Activated naive CD8-positive, alpha-beta T cell treated with anti-CD3 and anti-CD28 coated beads for 36 hours (primary cell): ENCODE results near the gene GIT1. TPM values are rescaled to one million over a fixed set of nuclear protein-coding genes. Genes with fewer than 3 reads are reported as not detected.
"Not testable (repeated sequence)": the region's sequence is repeated elsewhere in the genome, so short reads cannot be mapped to it uniquely, and the experiment has no call there.

ENCODE experiments used
- DNase-seq: peaks from one replicate; pipeline ENCODE4 v3.0.0; 2021
- H3K27ac Mint-ChIP-seq: one replicate; pipeline ENCODE4 v1.8.0; 2022; ENCODE audit warnings: mild to moderate bottlenecking, moderate library complexity, mixed read lengths
- H3K27me3 Mint-ChIP-seq: one replicate; pipeline ENCODE4 v1.8.0; 2022; ENCODE audit warnings: mild to moderate bottlenecking, mixed read lengths
- H3K36me3 Mint-ChIP-seq: one replicate; pipeline ENCODE4 v1.8.0; 2021; ENCODE audit warnings: mild to moderate bottlenecking, mixed read lengths
- H3K4me1 Mint-ChIP-seq: one replicate; pipeline ENCODE4 v1.8.0; 2021; ENCODE audit warnings: mixed read lengths
- H3K4me3 Mint-ChIP-seq: one replicate; pipeline ENCODE4 v1.8.0; 2022; ENCODE audit warnings: mild to moderate bottlenecking, moderate library complexity, mixed read lengths
- H3K9me3 Mint-ChIP-seq: one replicate; pipeline ENCODE4 v1.8.0; 2022; ENCODE audit warnings: mixed read lengths
- total RNA-seq, 2 experiments: library from RNA; stranded (reverse); gene quantifications; one replicate each; pipeline ENCODE4 v1.2.3, GENCODE V29; 2021

Gene GIT1
- total RNA-seq, 2 experiments from 2014 or later = 63.5 to 63.7 TPM

DNA sequence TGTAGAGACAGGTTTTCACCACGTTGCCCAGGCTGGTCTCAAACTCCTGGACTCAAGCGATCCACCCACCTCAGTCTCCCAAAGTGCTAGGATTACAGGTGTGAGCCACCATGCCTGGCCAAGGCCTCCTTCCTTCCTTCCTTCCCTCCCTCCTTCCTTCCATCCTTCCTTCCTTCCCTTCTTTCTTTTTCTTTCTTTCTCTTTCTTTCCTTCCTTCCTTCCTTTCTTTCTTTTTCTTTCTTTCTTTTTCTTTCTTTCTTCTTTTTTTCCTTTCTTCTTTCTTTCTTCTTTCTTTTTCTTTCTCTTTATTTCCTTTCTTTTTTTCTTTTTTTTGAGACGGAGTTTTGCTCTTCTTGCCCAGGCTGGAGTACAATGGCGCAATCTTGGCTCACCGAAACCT lies 31.3 kb downstream of the GIT1 start:
- H3K36me3 Mint-ChIP-seq, H3K9me3 Mint-ChIP-seq, DNase-seq, H3K27me3 Mint-ChIP-seq, H3K4me3 Mint-ChIP-seq, H3K27ac Mint-ChIP-seq: not testable (repeated sequence)
- H3K4me1 Mint-ChIP-seq = peaks cover 11% of the 10 kb centered on the region

DNA sequence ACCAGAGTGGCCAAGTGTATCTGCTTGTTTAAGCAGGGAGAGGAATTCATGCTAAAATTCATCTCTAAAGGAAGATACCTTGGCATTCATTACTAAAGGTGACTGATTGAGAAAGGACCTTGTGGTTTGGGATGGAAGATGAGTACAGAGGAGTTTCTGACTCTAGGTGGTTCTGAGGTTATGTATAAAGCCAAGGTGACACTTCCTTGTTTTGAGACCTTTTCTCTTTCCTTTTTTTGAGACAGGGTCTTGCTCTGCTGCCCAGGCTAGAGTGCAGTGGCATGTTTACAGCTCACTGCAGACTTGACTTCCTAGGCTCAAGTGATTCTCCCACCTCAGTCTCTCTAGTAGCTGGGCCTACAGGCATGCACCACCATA lies 31.7 kb downstream of the GIT1 start:
- peaks cover 9% of the 10 kb centered on the region for H3K36me3 Mint-ChIP-seq
- peaks cover 3% of the 10 kb centered on the region for H3K27me3 Mint-ChIP-seq
- H3K9me3 Mint-ChIP-seq = no peaks in the 10 kb centered on the region
- peaks cover 11% of the 10 kb centered on the region for H3K4me1 Mint-ChIP-seq
- H3K4me3 Mint-ChIP-seq = no peak overlapping the region
- H3K27ac Mint-ChIP-seq = no peak overlapping the region
- DNase-seq = no peak

DNA sequence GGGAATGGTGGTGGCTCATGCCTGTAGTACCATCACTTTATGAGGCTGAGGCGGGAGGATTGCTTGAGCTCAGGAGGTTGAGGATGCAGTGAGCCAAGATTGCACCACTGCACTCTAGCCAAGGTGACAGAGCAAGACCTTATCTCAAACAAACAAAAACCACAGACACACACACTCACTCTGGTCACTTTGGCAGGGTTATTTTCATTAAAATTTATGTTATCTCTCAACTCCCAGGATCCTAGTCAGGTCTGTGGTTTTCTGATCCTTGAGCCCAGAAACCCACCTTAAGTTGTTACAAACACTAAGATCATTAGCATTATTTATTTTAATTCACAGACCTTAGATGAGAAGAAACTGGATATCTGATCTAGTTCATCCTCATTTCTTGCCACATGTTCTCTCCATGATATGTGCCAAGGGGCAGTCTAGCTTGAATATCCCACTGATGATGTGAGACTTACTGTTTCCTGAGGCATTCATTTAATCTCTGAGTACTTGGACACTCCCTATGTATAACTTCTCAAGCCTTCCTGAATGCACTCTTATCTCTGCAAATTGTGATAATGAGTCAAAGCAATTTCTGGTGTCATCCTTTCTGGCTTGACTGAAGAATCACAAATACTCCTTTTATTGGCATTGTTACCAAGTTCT lies 32.2 kb downstream of the GIT1 start:
- Mint-ChIP-seq H3K36me3 (peaks cover 9% of the 10 kb centered on the region), H3K9me3 (no peaks in the 10 kb centered on the region), H3K4me3 (no peak overlapping the region), H3K27me3 (peaks cover 3% of the 10 kb centered on the region), H3K27ac (no peak overlapping the region), H3K4me1 (peaks cover 11% of the 10 kb centered on the region)
- no peak for DNase-seq

DNA sequence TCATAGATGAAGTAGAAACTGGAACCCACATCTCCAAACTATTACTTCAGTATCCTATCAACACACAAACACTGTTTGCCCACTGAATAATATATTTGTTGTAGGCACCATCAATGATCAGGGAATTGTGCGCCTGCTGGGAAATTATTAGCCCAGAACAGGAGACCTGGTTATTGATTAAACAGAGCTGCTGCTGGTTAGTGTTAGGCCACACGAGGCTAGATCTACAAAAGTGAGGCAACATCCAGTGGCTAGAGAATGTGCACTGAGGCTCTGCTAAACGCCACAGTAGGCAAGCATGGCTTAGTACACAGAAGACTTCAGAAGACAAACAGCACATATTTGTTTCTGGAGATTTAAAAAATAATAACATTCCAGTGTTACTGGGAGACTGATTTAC lies 33.6 kb downstream of the GIT1 start:
- DNase-seq = no peak
- H3K9me3 Mint-ChIP-seq = no peaks in the 10 kb centered on the region
- peaks cover 4% of the 10 kb centered on the region for H3K36me3 Mint-ChIP-seq
- H3K27ac Mint-ChIP-seq = no peak overlapping the region
- peaks cover 8% of the 10 kb centered on the region for H3K4me1 Mint-ChIP-seq
- H3K27me3 Mint-ChIP-seq = peaks cover 3% of the 10 kb centered on the region
- H3K4me3 Mint-ChIP-seq = no peak overlapping the region

DNA sequence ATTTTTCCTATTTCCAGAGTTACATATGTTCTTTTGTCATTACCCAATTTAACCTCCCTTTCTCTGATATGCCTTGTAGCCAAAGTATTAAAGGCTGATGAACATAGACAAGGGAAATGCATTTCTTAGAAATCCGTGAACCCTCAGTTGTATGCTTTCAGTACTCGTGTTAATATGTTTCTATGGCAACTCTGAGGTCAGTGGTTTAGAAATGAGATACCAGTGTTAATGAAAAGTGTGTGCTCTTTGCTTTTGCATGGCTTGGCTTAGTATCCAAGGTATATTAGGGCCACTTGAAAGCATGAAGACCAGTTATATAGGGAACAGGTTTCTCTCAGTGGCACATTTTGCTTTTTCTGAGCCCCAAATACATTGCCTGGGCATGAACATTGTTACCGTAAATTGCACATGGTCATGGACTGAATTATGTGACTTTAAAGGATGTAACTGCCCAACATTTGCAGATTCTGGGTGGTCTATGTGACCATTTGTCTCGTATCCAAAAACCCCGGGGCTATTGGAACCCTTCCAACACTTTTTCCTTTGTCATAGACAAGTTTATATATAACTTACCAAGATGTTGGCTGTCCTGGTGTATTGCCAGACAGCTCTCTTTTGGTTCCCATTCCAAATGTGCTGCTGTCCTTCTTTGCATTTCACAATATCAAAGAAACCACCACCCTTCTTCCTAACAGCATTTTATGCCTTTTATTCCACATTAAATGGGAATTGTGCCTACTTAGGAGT lies 40.1 kb downstream of the GIT1 start:
- no peak for DNase-seq
- no peak overlapping the region for H3K4me3 Mint-ChIP-seq
- H3K4me1 Mint-ChIP-seq = peaks cover 6% of the 10 kb centered on the region

DNA sequence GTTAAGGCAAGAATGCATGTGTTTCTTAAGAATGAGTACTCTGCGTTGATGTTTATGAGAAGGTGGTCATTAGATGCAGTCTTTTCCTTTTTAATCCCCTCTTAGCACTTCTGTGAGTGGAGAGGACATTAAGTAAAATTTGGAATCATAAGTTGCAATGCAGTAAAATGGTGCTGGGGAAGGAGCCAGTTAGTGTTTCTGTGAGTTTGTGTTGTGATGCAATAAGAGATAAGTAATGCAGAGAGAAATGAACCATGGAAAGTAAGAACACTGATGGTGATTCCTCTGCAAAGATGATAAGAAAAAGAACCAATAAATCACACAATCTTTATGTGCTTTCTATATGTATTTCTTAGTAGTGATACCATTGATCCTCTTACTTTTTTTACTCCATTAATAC lies 42.6 kb downstream of the GIT1 start:
- no peaks in the 10 kb centered on the region for H3K27me3 Mint-ChIP-seq

More for the DNA sequence above, 40.1 kb downstream of the GIT1 start:
- H3K27me3 Mint-ChIP-seq = no peaks in the 10 kb centered on the region
- no peaks in the 10 kb centered on the region for H3K36me3 Mint-ChIP-seq
- H3K27ac Mint-ChIP-seq = no peak overlapping the region
- H3K9me3 Mint-ChIP-seq = no peaks in the 10 kb centered on the region

DNA sequence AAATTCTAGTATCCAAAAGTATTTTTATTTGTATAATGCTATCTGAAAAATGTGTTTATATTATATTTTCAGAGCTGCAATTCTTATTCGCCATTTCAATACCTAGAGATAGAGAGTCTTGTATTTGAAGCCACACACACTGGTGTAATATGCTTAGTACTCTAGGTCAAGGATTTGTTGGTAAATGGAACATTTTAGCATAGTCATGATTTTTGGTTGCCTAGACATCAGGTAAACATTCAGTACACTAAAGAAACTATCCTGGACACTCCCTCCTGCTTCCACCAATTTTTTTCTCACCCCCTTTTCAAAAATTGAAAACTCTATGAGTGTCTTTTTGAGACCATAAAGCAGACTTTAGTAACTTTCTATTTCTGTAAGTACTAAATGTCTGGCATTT lies 43.4 kb downstream of the GIT1 start:
- peaks cover 6% of the 10 kb centered on the region for H3K4me1 Mint-ChIP-seq
- no peak overlapping the region for H3K4me3 Mint-ChIP-seq
- no peaks in the 10 kb centered on the region for H3K9me3 Mint-ChIP-seq
- no peak for DNase-seq
- H3K27me3 Mint-ChIP-seq = no peaks in the 10 kb centered on the region
- peaks cover 4% of the 10 kb centered on the region for H3K36me3 Mint-ChIP-seq
- no peak overlapping the region for H3K27ac Mint-ChIP-seq

More for the DNA sequence above, 42.6 kb downstream of the GIT1 start:
- no peak overlapping the region for H3K27ac Mint-ChIP-seq
- H3K4me1 Mint-ChIP-seq = peaks cover 6% of the 10 kb centered on the region
- H3K36me3 Mint-ChIP-seq = peaks cover 4% of the 10 kb centered on the region
- H3K9me3 Mint-ChIP-seq = no peaks in the 10 kb centered on the region
- H3K4me3 Mint-ChIP-seq = no peak overlapping the region
- DNase-seq = no peak

DNA sequence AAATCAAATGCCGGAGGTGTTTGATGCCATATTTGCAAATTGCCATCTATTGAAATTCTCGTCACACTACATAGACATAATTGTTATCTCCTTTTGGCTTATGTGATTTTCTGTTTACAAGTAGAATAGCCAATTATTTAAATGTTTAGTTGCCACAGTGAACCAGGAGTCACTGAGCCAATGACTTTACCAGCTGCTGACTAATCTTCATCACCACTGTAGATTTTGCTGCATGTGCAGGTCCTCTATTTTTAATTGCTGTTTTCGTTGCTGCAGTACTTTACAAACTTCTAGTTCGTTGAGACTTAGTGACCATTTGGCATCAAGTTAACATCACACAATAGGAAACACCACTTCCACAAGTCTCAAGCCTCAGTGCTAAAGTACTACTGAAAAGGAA lies 45.4 kb downstream of the GIT1 start:
- Mint-ChIP-seq H3K27me3 (no peaks in the 10 kb centered on the region), H3K27ac (no peak overlapping the region), H3K4me1 (peaks cover 3% of the 10 kb centered on the region), H3K4me3 (no peak overlapping the region), H3K36me3 (peaks cover 5% of the 10 kb centered on the region), H3K9me3 (no peaks in the 10 kb centered on the region)
- no peak for DNase-seq

DNA sequence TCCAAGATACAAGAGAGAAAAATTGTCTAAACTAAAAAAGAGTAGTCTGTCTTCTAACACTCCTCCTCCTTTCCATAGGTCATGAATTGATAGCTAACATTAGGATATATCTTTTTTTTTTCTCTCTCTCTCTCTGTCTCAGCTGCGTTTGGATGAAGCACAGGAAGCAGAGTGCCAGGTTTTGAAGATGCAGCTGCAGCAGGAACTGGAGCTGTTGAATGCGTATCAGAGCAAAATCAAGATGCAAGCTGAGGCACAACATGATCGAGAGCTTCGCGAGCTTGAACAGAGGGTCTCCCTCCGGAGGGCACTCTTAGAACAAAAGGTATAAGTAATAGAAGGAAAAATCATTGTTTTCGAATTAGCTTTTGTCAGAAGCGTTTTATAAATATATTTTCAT lies 55.5 kb downstream of the GIT1 start:
- no peak overlapping the region for H3K27ac Mint-ChIP-seq
- H3K9me3 Mint-ChIP-seq = no peaks in the 10 kb centered on the region
- DNase-seq = no peak
- no peak overlapping the region for H3K4me3 Mint-ChIP-seq
- no peaks in the 10 kb centered on the region for H3K27me3 Mint-ChIP-seq
- H3K36me3 Mint-ChIP-seq = peaks cover 9% of the 10 kb centered on the region
- H3K4me1 Mint-ChIP-seq = no peaks in the 10 kb centered on the region

DNA sequence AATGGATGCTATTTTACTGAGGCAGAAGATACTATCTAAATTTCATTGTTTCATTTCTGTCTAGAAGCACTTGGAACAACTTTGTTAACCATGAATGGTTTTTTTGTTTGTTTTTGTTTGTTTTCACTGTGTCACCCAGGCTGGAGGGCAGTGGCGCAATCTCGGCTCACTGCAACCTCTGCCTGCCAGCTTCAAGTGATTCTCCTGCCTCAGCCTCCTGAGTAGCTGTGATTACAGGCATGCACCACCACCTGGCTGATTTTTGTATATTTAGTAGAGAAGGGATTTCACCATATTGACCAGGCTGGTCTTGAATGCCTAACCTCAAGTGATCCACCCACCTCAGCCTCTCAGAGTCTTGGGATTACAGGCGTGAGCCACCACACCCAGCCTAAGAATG lies 63.1 kb downstream of the GIT1 start:
- Mint-ChIP-seq H3K9me3 (no peaks in the 10 kb centered on the region), H3K27me3 (no peaks in the 10 kb centered on the region), H3K4me1 (no peaks in the 10 kb centered on the region), H3K27ac (no peak overlapping the region), H3K4me3 (no peak overlapping the region), H3K36me3 (no peaks in the 10 kb centered on the region)
- no peak for DNase-seq

DNA sequence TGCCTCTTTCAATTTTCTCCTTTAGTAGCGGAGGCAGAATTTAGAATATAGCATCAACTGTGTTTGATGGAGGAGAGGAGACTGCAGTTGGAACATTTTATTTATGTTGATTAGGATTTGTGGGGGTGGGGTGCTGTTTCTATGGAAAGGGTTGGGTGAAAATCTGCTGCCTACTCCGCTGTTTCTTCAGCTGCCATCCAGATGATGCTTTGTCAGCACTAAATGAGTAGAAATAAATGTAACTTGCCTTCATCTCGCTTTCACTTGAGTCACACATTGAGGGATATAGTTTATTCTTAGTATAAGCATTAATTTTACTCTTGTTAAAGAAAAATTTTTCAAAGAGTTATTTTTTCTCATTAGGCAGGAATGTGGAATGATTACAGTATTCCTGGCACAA lies 64.8 kb downstream of the GIT1 start:
- Mint-ChIP-seq H3K27ac (no peak overlapping the region), H3K4me3 (no peak overlapping the region), H3K36me3 (peaks cover 1% of the 10 kb centered on the region), H3K4me1 (no peaks in the 10 kb centered on the region), H3K9me3 (no peaks in the 10 kb centered on the region), H3K27me3 (no peaks in the 10 kb centered on the region)
- no peak for DNase-seq

Other genes starting within 250 kb of the GIT1 start
- 10 to 100 TPM; 20.8 to 25.8 TPM for gene TAOK1, start 199.3 kb downstream of the GIT1 start, total RNA-seq
- 1 to 10 TPM; 8.6 to 8.8 TPM for gene ABHD15, start 22.6 kb downstream of the GIT1 start, total RNA-seq
- gene TP53I13, start 20.9 kb downstream of the GIT1 start, total RNA-seq = 10 to 100 TPM; 31.2 to 35.3 TPM
- gene ANKRD13B, start 3.5 kb upstream of the GIT1 start, total RNA-seq = 10 to 100 TPM; 17.9 to 20.8 TPM
- 1 to 10 TPM; 8.9 to 9.4 TPM for gene CORO6, start 33.3 kb upstream of the GIT1 start, total RNA-seq